ENCODE data around the gene WWTR1. TPM values are rescaled to one million over a fixed set of nuclear protein-coding genes. Genes with fewer than 3 reads are reported as not detected.

WWTR1 gene
- total RNA-seq, 1 experiment from 2014 or later: 25.5 TPM

DNA sequence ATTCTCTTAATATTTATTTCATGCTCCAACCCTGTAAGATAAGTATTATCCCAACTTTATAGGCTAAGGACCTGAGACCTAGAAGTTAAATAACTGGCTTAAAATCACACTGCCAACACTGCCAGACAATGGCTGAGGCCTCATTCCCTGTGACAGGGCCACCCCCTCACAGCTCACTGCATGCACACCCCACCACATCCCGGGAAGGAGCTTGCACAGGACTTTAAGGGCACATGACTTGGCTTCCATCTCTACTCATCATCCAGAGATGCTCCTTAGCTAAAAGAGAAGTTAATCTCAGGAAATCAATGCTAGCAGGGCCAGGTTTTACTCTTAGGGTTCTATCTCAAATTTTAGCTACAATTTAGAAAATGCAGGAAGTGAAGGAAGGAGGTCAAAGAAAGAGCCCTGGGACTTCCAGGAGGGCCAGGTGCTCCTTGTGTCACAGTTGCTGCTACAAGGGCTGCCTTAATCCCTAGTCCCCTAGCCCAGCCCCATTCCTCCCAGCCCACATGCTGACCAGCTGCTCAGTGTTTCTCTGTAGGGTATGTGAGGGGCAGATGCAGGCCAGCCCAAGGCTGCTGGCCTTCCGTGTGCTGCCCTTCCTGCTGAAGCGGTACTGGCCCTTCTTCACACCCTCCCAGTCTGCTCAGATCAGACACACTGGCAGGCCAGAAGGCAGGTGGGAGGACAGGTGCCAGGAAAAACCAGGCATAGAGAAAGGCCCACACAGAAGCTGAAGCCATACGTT is 53.5 kb downstream of the WWTR1 start (continued):
- TF ChIP-seq, protein P1, sequence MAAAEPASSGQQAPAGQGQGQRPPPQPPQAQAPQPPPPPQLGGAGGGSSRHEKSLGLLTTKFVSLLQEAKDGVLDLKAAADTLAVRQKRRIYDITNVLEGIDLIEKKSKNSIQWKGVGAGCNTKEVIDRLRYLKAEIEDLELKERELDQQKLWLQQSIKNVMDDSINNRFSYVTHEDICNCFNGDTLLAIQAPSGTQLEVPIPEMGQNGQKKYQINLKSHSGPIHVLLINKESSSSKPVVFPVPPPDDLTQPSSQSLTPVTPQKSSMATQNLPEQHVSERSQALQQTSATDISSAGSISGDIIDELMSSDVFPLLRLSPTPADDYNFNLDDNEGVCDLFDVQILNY (CRISPR knock-in tag; IDR thresholded peaks at IDR 0.05): no peak
- TF ChIP-seq NFATC4 (CRISPR knock-in tag; IDR thresholded peaks at IDR 0.05): no peak
- no peak for TF ChIP-seq MXD4 (CRISPR knock-in tag; IDR thresholded peaks at IDR 0.05; ENCODE audit: borderline replicate concordance)
- no peak for TF ChIP-seq TP53 (CRISPR knock-in tag; IDR thresholded peaks at IDR 0.05)
- TF ChIP-seq MYBL2 (CRISPR knock-in tag; IDR thresholded peaks at IDR 0.05): no peak

DNA sequence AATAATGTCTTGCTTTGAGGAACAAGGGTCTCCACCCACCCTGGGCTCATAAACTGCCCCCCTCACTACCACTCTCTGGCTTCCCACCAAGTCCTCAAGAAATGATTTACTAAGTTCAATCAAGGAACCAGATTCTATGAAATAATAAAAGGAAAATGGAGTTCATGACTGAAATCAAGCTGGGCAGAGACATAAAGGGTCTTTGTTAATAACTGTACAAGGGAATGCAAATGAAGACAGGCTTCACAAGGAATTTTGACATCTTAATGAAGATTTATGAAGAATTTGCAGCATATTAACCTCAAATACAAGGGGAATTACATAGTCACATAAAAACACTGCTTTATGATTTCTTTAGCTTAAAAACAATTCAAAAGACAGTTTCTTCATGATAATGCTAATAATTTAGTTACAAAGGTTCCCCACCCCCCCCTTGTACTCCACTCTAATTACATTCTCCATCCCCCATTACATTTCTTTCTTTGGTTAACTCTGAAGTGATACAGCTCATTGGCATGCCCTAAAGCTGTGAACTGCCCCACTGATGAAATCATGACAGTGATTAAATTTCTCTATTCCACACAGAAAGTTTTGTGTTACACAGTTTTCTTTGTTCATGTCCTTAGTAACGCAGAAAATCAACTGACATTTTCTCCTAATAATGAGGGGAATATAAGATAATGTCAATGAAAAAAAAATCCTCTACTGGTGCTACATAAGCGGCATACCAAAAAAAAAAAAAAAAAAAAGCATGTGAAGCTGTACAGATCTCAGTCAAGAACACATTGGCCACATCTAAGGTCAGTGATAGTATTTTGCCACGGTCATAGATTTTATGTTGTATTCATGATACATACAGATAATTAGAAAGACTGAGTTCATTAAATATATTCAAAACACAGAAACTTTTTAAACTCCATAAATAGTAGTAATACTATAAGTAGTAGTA is 54.4 kb downstream of the WWTR1 start:
- Mint-ChIP-seq H3K4me1 (peaks cover 39% of the 10 kb centered on the region), H3K36me3 (no peaks in the 10 kb centered on the region), H3K27me3 (ENCODE audit: low read depth) (no peaks in the 10 kb centered on the region), H3K9me3 (no peaks in the 10 kb centered on the region), H3K27ac (no peak overlapping the region), H3K4me3 (no peak overlapping the region)
- TF ChIP-seq TP53 (CRISPR knock-in tag; IDR thresholded peaks at IDR 0.05): no peak
- TF ChIP-seq CREM (CRISPR knock-in tag; IDR thresholded peaks at IDR 0.05): no peak
- TF ChIP-seq, protein P2, sequence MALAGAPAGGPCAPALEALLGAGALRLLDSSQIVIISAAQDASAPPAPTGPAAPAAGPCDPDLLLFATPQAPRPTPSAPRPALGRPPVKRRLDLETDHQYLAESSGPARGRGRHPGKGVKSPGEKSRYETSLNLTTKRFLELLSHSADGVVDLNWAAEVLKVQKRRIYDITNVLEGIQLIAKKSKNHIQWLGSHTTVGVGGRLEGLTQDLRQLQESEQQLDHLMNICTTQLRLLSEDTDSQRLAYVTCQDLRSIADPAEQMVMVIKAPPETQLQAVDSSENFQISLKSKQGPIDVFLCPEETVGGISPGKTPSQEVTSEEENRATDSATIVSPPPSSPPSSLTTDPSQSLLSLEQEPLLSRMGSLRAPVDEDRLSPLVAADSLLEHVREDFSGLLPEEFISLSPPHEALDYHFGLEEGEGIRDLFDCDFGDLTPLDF (CRISPR knock-in tag; IDR thresholded peaks at IDR 0.05): no peak
- TF ChIP-seq, protein P3, sequence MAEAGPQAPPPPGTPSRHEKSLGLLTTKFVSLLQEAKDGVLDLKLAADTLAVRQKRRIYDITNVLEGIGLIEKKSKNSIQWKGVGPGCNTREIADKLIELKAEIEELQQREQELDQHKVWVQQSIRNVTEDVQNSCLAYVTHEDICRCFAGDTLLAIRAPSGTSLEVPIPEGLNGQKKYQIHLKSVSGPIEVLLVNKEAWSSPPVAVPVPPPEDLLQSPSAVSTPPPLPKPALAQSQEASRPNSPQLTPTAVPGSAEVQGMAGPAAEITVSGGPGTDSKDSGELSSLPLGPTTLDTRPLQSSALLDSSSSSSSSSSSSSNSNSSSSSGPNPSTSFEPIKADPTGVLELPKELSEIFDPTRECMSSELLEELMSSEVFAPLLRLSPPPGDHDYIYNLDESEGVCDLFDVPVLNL (CRISPR knock-in tag; IDR thresholded peaks at IDR 0.05; ENCODE audit: borderline replicate concordance, low read depth): no peak
- POLR2A ChIA-PET: interaction anchor here (0.6 to 1.2 kb wide), 4 partner anchors 11 to 54 kb away, joined by 3 to 4 read pairs (median 3); partner anchors contain the start of gene WWTR1
- ATAC-seq (no peak), DNase-seq (ENCODE audit: low spot score) (no peak)
- CTCF ChIA-PET: interaction anchor here (0.6 to 1.4 kb wide), 6 partner anchors 35 to 257 kb away, joined by 3 to 5 read pairs (median 4); no protein-coding TSS in a partner anchor

DNA sequence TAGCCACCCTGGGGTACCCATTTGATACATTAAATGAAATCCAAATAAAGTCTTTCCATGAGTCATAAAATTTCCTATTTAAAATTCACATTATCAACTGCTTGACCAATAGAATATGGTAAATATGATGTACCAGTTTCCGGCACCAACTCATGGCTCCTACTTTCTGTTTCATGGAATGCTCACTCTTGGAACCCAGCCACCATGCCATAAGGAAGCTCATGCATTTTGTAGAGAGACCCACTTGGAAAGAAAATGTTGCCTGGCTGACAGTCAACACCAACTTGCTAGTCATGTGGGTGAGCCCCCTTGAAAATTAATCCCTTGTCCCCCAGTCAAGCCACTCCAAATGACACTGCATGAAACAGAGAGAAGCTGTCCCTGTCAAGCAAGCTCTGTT is 57.2 kb downstream of the WWTR1 start:
- Mint-ChIP-seq H3K4me3 (no peak overlapping the region), H3K27me3 (ENCODE audit: low read depth) (no peaks in the 10 kb centered on the region), H3K27ac (peak overlapping the region; percentile 62; the same call in 1 of the 2 replicates), H3K9me3 (no peaks in the 10 kb centered on the region), H3K36me3 (no peaks in the 10 kb centered on the region), H3K4me1 (peaks cover 29% of the 10 kb centered on the region)
- ChIA-PET CTCF (no interaction called here), POLR2A (interaction anchor here (1.4 kb wide), 1 partner anchor 57 kb away, joined by 5 read pairs; the partner anchor contains the start of gene WWTR1)
- DNase-seq (ENCODE audit: low spot score) (no peak), ATAC-seq (no peak)
- TF ChIP-seq, protein P4, sequence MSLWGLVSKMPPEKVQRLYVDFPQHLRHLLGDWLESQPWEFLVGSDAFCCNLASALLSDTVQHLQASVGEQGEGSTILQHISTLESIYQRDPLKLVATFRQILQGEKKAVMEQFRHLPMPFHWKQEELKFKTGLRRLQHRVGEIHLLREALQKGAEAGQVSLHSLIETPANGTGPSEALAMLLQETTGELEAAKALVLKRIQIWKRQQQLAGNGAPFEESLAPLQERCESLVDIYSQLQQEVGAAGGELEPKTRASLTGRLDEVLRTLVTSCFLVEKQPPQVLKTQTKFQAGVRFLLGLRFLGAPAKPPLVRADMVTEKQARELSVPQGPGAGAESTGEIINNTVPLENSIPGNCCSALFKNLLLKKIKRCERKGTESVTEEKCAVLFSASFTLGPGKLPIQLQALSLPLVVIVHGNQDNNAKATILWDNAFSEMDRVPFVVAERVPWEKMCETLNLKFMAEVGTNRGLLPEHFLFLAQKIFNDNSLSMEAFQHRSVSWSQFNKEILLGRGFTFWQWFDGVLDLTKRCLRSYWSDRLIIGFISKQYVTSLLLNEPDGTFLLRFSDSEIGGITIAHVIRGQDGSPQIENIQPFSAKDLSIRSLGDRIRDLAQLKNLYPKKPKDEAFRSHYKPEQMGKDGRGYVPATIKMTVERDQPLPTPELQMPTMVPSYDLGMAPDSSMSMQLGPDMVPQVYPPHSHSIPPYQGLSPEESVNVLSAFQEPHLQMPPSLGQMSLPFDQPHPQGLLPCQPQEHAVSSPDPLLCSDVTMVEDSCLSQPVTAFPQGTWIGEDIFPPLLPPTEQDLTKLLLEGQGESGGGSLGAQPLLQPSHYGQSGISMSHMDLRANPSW (CRISPR knock-in tag; conservative IDR thresholded peaks at IDR 0.05; ENCODE audit: low read depth): no peak
- TF ChIP-seq, protein P5, sequence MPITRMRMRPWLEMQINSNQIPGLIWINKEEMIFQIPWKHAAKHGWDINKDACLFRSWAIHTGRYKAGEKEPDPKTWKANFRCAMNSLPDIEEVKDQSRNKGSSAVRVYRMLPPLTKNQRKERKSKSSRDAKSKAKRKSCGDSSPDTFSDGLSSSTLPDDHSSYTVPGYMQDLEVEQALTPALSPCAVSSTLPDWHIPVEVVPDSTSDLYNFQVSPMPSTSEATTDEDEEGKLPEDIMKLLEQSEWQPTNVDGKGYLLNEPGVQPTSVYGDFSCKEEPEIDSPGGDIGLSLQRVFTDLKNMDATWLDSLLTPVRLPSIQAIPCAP (CRISPR knock-in tag; IDR thresholded peaks at IDR 0.05): no peak
- TF ChIP-seq FOXJ3 (CRISPR knock-in tag; IDR thresholded peaks at IDR 0.05; ENCODE audit: borderline replicate concordance): no peak
- TF ChIP-seq ZNF423 (CRISPR knock-in tag; IDR thresholded peaks at IDR 0.05): no peak
- TF ChIP-seq GTF2I (CRISPR knock-in tag; conservative IDR thresholded peaks at IDR 0.05): no peak
- TF ChIP-seq EMX1 (CRISPR knock-in tag; IDR thresholded peaks at IDR 0.05): no peak
- no peak for TF ChIP-seq SP1 (CRISPR knock-in tag; conservative IDR thresholded peaks at IDR 0.05)
- TF ChIP-seq, protein P6, sequence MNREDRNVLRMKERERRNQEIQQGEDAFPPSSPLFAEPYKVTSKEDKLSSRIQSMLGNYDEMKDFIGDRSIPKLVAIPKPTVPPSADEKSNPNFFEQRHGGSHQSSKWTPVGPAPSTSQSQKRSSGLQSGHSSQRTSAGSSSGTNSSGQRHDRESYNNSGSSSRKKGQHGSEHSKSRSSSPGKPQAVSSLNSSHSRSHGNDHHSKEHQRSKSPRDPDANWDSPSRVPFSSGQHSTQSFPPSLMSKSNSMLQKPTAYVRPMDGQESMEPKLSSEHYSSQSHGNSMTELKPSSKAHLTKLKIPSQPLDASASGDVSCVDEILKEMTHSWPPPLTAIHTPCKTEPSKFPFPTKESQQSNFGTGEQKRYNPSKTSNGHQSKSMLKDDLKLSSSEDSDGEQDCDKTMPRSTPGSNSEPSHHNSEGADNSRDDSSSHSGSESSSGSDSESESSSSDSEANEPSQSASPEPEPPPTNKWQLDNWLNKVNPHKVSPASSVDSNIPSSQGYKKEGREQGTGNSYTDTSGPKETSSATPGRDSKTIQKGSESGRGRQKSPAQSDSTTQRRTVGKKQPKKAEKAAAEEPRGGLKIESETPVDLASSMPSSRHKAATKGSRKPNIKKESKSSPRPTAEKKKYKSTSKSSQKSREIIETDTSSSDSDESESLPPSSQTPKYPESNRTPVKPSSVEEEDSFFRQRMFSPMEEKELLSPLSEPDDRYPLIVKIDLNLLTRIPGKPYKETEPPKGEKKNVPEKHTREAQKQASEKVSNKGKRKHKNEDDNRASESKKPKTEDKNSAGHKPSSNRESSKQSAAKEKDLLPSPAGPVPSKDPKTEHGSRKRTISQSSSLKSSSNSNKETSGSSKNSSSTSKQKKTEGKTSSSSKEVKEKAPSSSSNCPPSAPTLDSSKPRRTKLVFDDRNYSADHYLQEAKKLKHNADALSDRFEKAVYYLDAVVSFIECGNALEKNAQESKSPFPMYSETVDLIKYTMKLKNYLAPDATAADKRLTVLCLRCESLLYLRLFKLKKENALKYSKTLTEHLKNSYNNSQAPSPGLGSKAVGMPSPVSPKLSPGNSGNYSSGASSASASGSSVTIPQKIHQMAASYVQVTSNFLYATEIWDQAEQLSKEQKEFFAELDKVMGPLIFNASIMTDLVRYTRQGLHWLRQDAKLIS (CRISPR knock-in tag; IDR thresholded peaks at IDR 0.05; ENCODE audit: borderline replicate concordance): no peak
- TF ChIP-seq NFE2L1 (CRISPR knock-in tag; IDR thresholded peaks at IDR 0.05): no peak
- TF ChIP-seq SOX15 (CRISPR knock-in tag; IDR thresholded peaks at IDR 0.05): no peak
- TF ChIP-seq, protein P7, sequence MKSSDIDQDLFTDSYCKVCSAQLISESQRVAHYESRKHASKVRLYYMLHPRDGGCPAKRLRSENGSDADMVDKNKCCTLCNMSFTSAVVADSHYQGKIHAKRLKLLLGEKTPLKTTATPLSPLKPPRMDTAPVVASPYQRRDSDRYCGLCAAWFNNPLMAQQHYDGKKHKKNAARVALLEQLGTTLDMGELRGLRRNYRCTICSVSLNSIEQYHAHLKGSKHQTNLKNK (CRISPR knock-in tag; IDR thresholded peaks at IDR 0.05): no peak
- TF ChIP-seq NFYB (CRISPR knock-in tag; conservative IDR thresholded peaks at IDR 0.05; ENCODE audit: low read depth): no peak

Data from WTC11 (cell line).